ENCODE measurements around the gene SASS6. TPM values are rescaled to one million over a fixed set of nuclear protein-coding genes. Genes with fewer than 3 reads are reported as not detected.

SASS6 gene
- total and polyA plus RNA-seq, 2 donors (not counting 1 experiment from before 2014, with no cell fraction given) = 0.79 to 1.5 TPM

DNA sequence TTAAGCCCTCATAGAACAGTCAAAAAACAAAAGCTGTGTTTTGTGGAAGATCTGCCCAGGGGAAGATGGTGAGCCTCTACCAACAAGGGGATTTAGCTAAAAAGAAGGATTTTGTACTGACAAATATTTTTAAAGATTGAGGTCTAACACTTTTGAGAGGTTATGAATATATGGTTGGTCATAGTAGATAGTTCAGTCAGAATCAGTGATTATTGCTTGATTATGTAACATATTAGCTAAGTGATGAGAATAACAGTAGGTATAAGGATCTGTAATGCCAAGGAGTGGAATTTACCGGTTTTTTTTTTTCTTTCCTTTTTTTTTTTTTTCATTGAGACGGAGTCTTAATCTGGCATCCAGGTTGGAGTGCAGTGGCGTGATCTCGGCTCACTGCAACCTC lies 79.0 kb downstream of the SASS6 start:
- no peaks in the 10 kb centered on the region for H3K4me1 ChIP-seq (ENCODE audit: control insufficient read depth, extremely low read depth, insufficient read depth, low read length)
- H3K9ac ChIP-seq (ENCODE audit: insufficient read depth, low read length) = no peak overlapping the region
- no peak overlapping the region for H2AFZ ChIP-seq (ENCODE audit: low read length)
- H3K27me3 ChIP-seq (ENCODE audit: control insufficient read depth, insufficient read depth, low read length) = no peaks in the 10 kb centered on the region
- H3K79me2 ChIP-seq (ENCODE audit: control insufficient read depth, insufficient read depth, low read length) = peaks cover 27% of the 10 kb centered on the region
- H3K36me3 ChIP-seq (ENCODE audit: control insufficient read depth, insufficient read depth, low read length) = no peaks in the 10 kb centered on the region
- no peak overlapping the region for H3K4me2 ChIP-seq (ENCODE audit: extremely low read depth, insufficient read depth, low read length)
- TF ChIP-seq, protein P1, sequence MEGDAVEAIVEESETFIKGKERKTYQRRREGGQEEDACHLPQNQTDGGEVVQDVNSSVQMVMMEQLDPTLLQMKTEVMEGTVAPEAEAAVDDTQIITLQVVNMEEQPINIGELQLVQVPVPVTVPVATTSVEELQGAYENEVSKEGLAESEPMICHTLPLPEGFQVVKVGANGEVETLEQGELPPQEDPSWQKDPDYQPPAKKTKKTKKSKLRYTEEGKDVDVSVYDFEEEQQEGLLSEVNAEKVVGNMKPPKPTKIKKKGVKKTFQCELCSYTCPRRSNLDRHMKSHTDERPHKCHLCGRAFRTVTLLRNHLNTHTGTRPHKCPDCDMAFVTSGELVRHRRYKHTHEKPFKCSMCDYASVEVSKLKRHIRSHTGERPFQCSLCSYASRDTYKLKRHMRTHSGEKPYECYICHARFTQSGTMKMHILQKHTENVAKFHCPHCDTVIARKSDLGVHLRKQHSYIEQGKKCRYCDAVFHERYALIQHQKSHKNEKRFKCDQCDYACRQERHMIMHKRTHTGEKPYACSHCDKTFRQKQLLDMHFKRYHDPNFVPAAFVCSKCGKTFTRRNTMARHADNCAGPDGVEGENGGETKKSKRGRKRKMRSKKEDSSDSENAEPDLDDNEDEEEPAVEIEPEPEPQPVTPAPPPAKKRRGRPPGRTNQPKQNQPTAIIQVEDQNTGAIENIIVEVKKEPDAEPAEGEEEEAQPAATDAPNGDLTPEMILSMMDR (conservative IDR thresholded peaks at IDR 0.05 in 1 of 2, IDR thresholded peaks at IDR 0.05 in 1 of 2; ENCODE audit: low read depth in 1 of 2, low read length in 2 of 2) = no peak
- TF ChIP-seq EZH2 (IDR thresholded peaks at IDR 0.05; ENCODE audit: low read length, missing control alignments) = no peak
- H3K27ac ChIP-seq (ENCODE audit: insufficient read depth, low read length) = no peak overlapping the region
- H3K9me3 ChIP-seq (ENCODE audit: control insufficient read depth, insufficient read depth, low read depth, low read length) = no peaks in the 10 kb centered on the region
- no peak for DNase-seq (ENCODE audit: low read depth in 2 of 2)
- H3K4me3 ChIP-seq (replicated peaks in 1 of 4; ENCODE audit: control extremely low read depth in 1 of 4, insufficient read depth in 1 of 4, low read depth in 3 of 4, low read length in 4 of 4) = no peak overlapping the region
- H4K20me1 ChIP-seq (ENCODE audit: control insufficient read depth, extremely low read depth, insufficient read depth, low read length) = no peaks in the 10 kb centered on the region

DNA sequence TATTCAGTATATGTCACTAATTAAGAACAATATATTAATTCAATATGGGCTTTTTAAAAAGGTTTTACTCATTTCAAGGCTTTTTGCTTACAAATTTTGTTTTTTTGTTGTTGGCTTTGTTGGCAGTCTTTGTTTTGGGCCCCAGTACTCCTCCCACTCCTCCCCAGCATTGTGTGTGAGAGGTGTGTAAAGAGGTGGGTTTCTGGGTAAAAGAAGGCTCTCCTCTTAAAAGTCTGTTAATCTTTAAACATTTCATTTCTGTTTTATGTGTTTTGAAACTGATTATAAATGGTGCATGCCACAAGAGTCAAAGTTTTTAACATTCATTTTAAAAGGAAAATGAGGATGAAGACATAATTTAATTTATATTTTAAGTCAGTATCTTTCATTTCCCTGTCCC lies 79.6 kb downstream of the SASS6 start:
- no peak overlapping the region for H3K9ac ChIP-seq (ENCODE audit: insufficient read depth, low read length)
- H3K4me2 ChIP-seq (ENCODE audit: extremely low read depth, insufficient read depth, low read length) = no peak overlapping the region
- DNase-seq (ENCODE audit: low read depth in 2 of 2) = no peak
- TF ChIP-seq, protein P1 (conservative IDR thresholded peaks at IDR 0.05 in 1 of 2, IDR thresholded peaks at IDR 0.05 in 1 of 2; ENCODE audit: low read depth in 1 of 2, low read length in 2 of 2) = no peak
- TF ChIP-seq EZH2 (IDR thresholded peaks at IDR 0.05; ENCODE audit: low read length, missing control alignments) = no peak
- no peaks in the 10 kb centered on the region for H3K4me1 ChIP-seq (ENCODE audit: control insufficient read depth, extremely low read depth, insufficient read depth, low read length)
- H3K79me2 ChIP-seq (ENCODE audit: control insufficient read depth, insufficient read depth, low read length) = peaks cover 33% of the 10 kb centered on the region
- no peak overlapping the region for H3K27ac ChIP-seq (ENCODE audit: insufficient read depth, low read length)
- H3K36me3 ChIP-seq (ENCODE audit: control insufficient read depth, insufficient read depth, low read length) = no peaks in the 10 kb centered on the region
- no peak overlapping the region for H2AFZ ChIP-seq (ENCODE audit: low read length)
- H3K27me3 ChIP-seq (ENCODE audit: control insufficient read depth, insufficient read depth, low read length) = no peaks in the 10 kb centered on the region
- H3K4me3 ChIP-seq (replicated peaks in 1 of 4; ENCODE audit: control extremely low read depth in 1 of 4, insufficient read depth in 1 of 4, low read depth in 3 of 4, low read length in 4 of 4) = no peak overlapping the region
- H3K9me3 ChIP-seq (ENCODE audit: control insufficient read depth, insufficient read depth, low read depth, low read length) = no peaks in the 10 kb centered on the region
- H4K20me1 ChIP-seq (ENCODE audit: control insufficient read depth, extremely low read depth, insufficient read depth, low read length) = no peaks in the 10 kb centered on the region

DNA sequence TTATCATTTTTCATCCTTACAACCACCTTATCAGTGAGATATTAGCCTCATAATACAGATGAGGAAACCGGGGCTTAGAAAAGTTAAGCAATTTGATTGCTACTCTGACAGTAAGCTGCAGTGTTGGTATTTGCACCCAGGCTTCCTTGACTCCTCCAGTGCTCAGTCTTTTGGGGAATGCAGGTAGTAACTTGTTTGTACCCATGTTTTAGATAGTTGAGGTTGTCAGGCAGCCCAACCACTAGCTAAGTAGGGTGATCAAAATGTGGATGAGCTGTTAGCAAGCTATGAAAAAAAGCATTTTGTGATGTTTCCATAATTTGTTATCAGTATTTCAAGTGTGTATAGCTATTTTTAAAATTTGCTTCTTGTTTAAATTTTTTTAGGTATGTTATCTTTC lies 80.8 kb downstream of the SASS6 start:
- Histone ChIP-seq H2AFZ (ENCODE audit: low read length) (no peak overlapping the region), H3K9me3 (ENCODE audit: control insufficient read depth, insufficient read depth, low read depth, low read length) (no peaks in the 10 kb centered on the region), H3K79me2 (ENCODE audit: control insufficient read depth, insufficient read depth, low read length) (peaks cover 44% of the 10 kb centered on the region), H3K27ac (ENCODE audit: insufficient read depth, low read length) (no peak overlapping the region), H3K4me3 (replicated peaks in 1 of 4; ENCODE audit: control extremely low read depth in 1 of 4, insufficient read depth in 1 of 4, low read depth in 3 of 4, low read length in 4 of 4) (no peak overlapping the region), H3K9ac (ENCODE audit: insufficient read depth, low read length) (no peak overlapping the region), H4K20me1 (ENCODE audit: control insufficient read depth, extremely low read depth, insufficient read depth, low read length) (peaks cover 1% of the 10 kb centered on the region), H3K27me3 (ENCODE audit: control insufficient read depth, insufficient read depth, low read length) (no peaks in the 10 kb centered on the region), H3K36me3 (ENCODE audit: control insufficient read depth, insufficient read depth, low read length) (no peaks in the 10 kb centered on the region), H3K4me1 (ENCODE audit: control insufficient read depth, extremely low read depth, insufficient read depth, low read length) (no peaks in the 10 kb centered on the region), H3K4me2 (ENCODE audit: extremely low read depth, insufficient read depth, low read length) (no peak overlapping the region)
- no peak for DNase-seq (ENCODE audit: low read depth in 2 of 2)
- no peak for TF ChIP-seq EZH2 (IDR thresholded peaks at IDR 0.05; ENCODE audit: low read length, missing control alignments)
- TF ChIP-seq, protein P1 (conservative IDR thresholded peaks at IDR 0.05 in 1 of 2, IDR thresholded peaks at IDR 0.05 in 1 of 2; ENCODE audit: low read depth in 1 of 2, low read length in 2 of 2) = no peak

Measured in fibroblast of lung (primary cell).